HepG2 (cell line): ENCODE data around the gene TMC8. TPM values are rescaled to one million over a fixed set of nuclear protein-coding genes. Genes with fewer than 3 reads are reported as not detected.

Experiments
- CCAR2 ChIP-seq: fragments of 200-400 bp; formaldehyde crosslinking; optimal IDR thresholded peaks from 2 replicates; pipeline ENCODE3; 2018; ENCODE audit warnings: low read depth, mild to moderate bottlenecking, low read length, moderate library complexity
- CHCHD3 ChIP-seq: sonication (generic); formaldehyde crosslinking; IDR thresholded peaks from 2 replicates; pipeline ENCODE4 v1.8.0; 2022; ENCODE audit warnings: mild to moderate bottlenecking, missing genetic modification reagents, moderate library complexity
- CHD2 ChIP-seq: IDR thresholded peaks from 2 replicates; pipeline ENCODE4 v1.6.1; 2011; ENCODE audit warnings: low read depth, low read length, improper control_type of control experiment
- GABPA ChIP-seq, 2 experiments: IDR thresholded peaks; 2 replicates each; pipeline ENCODE4 v1.6.1; 2011 to 2016; ENCODE audit warnings: low read depth in 2 of 2, low read length in 1 of 2, missing biosample characterization in 1 of 2, missing genetic modification characterization in 1 of 2
- MEIS1 ChIP-seq: sonication (generic); formaldehyde crosslinking; IDR thresholded peaks from 2 replicates; pipeline ENCODE4 v1.9.0; 2021; ENCODE audit warnings: mild to moderate bottlenecking, missing genetic modification reagents, moderate library complexity, borderline replicate concordance
- MIXL1 ChIP-seq: IDR thresholded peaks from 2 replicates; pipeline ENCODE4 v1.6.1; 2016
- NR2F2 ChIP-seq: IDR thresholded peaks from 2 replicates; pipeline ENCODE4 v1.6.1; 2012; ENCODE audit warnings: low read depth, inconsistent platforms, borderline replicate concordance
- NR2F6 ChIP-seq, 2 experiments: IDR thresholded peaks; 2 replicates each; pipeline ENCODE4 v1.6.1; 2016; ENCODE audit warnings: antibody characterized with exemption in 1 of 2, mild to moderate bottlenecking in 1 of 2
- TIGD3 ChIP-seq: sonication (generic); formaldehyde crosslinking; IDR thresholded peaks from 2 replicates; pipeline ENCODE4 v1.5.1; 2020; ENCODE audit warnings: mild to moderate bottlenecking, missing genetic modification reagents, borderline replicate concordance
- USF2 ChIP-seq, 2 experiments: sonication (generic) in 1 of 2; formaldehyde crosslinking in 1 of 2; IDR thresholded peaks; 2 replicates each; pipeline versions ENCODE4 v1.5.1 to v1.6.1; 2011 to 2020; ENCODE audit warnings: borderline replicate concordance in 1 of 2, low read depth in 1 of 2, low read length in 1 of 2, mild to moderate bottlenecking in 1 of 2, missing genetic modification reagents in 1 of 2, moderate library complexity in 1 of 2
- ZBTB42 ChIP-seq: sonication (generic); formaldehyde crosslinking; IDR thresholded peaks from 2 replicates; pipeline ENCODE4 v1.5.0; 2020; ENCODE audit warnings: mild to moderate bottlenecking, missing genetic modification reagents
- ZFX ChIP-seq: sonication (generic); formaldehyde crosslinking; IDR thresholded peaks from 2 replicates; pipeline ENCODE4 v1.4.0; 2020; ENCODE audit warnings: mild to moderate bottlenecking, low read depth, missing genetic modification reagents, moderate library complexity
- ZMYM4 ChIP-seq: sonication (generic); formaldehyde crosslinking; IDR thresholded peaks from 2 replicates; pipeline ENCODE4 v1.8.1; 2023; ENCODE audit warnings: mild to moderate bottlenecking, missing genetic modification reagents
- ZNF337 ChIP-seq: sonication (generic); formaldehyde crosslinking; IDR thresholded peaks from 2 replicates; pipeline ENCODE4 v1.5.1; 2020; ENCODE audit warnings: missing genetic modification reagents, low read depth, mild to moderate bottlenecking, borderline replicate concordance
- ZNF558 ChIP-seq: sonication (generic); formaldehyde crosslinking; IDR thresholded peaks from 2 replicates; pipeline ENCODE4 v1.9.0; 2022; ENCODE audit warnings: mild to moderate bottlenecking, missing genetic modification reagents, borderline replicate concordance
- ZNF607 ChIP-seq: sonication (generic); formaldehyde crosslinking; IDR thresholded peaks from 2 replicates; pipeline ENCODE4 v1.5.1; 2020; ENCODE audit warnings: missing genetic modification reagents, mild to moderate bottlenecking, borderline replicate concordance
- ZNF644 ChIP-seq: IDR thresholded peaks from 2 replicates; pipeline ENCODE4 v1.6.1; 2016; ENCODE audit warnings: low read depth
- ZNF691 ChIP-seq: sonication (generic); formaldehyde crosslinking; IDR thresholded peaks from 2 replicates; pipeline ENCODE4 v1.4.0; 2020; ENCODE audit warnings: missing genetic modification reagents, low read depth, mild to moderate bottlenecking, borderline replicate concordance
- ZNF7 ChIP-seq: IDR thresholded peaks from 2 replicates; pipeline ENCODE4 v1.6.1; 2016; ENCODE audit warnings: missing biosample characterization, missing genetic modification reagents
- ZNF737 ChIP-seq: sonication (generic); formaldehyde crosslinking; IDR thresholded peaks from 2 replicates; pipeline ENCODE4 v1.5.0; 2020; ENCODE audit warnings: missing genetic modification reagents, mild to moderate bottlenecking, borderline replicate concordance
- ZNF747 ChIP-seq: sonication (generic); formaldehyde crosslinking; IDR thresholded peaks from 2 replicates; pipeline ENCODE4 v1.8.1; 2023; ENCODE audit warnings: missing genetic modification reagents, mild to moderate bottlenecking, borderline replicate concordance
- ZNF766 ChIP-seq: sonication (generic); formaldehyde crosslinking; IDR thresholded peaks from 2 replicates; pipeline ENCODE4 v1.5.0; 2020; ENCODE audit warnings: missing genetic modification reagents, borderline replicate concordance
- ZNF790 ChIP-seq: sonication (generic); formaldehyde crosslinking; IDR thresholded peaks from 2 replicates; pipeline ENCODE4 v1.8.0; 2022; ENCODE audit warnings: missing genetic modification reagents, mild to moderate bottlenecking, borderline replicate concordance
- ZNF878 ChIP-seq: sonication (generic); formaldehyde crosslinking; IDR thresholded peaks from 2 replicates; pipeline ENCODE4 v1.8.1; 2023; ENCODE audit warnings: mild to moderate bottlenecking, missing genetic modification reagents, moderate library complexity
- ZSCAN29 ChIP-seq: sonication (generic); formaldehyde crosslinking; conservative IDR thresholded peaks from 2 replicates; pipeline ENCODE4 v1.4.0; 2020; ENCODE audit warnings: mild to moderate bottlenecking, missing genetic modification reagents
- ZSCAN31 ChIP-seq: sonication (generic); formaldehyde crosslinking; IDR thresholded peaks from 2 replicates; pipeline ENCODE4 v1.5.0; 2020; ENCODE audit warnings: low read depth, mild to moderate bottlenecking, missing genetic modification reagents
- polyA plus RNA-seq, 8 experiments: library from polyadenylated mRNA; depleted of rRNA in 3 of 8; stranded (reverse) in 7 of 8; unstranded in 1 of 8; fragments of >200 nt; fragmentation: Illumina TruSeq in 4 of 8; extraction: Trizol in 4 of 8; gene quantifications; 2 replicates each; pipeline versions ENCODE4 v1.2.1 to v1.2.3, GENCODE V29; 2011 to 2016; ENCODE audit warnings: low read depth in 4 of 8, missing spikeins in 1 of 8, mixed read lengths in 1 of 8; ENCODE audit not compliant: insufficient read depth in 1 of 8
- total RNA-seq, 5 experiments: library from RNA; depleted of rRNA; stranded (reverse); fragments of >200 nt; fragmentation: Illumina TruSeq; extraction: Trizol; gene quantifications; 2 replicates each; pipeline ENCODE4 v1.2.3, GENCODE V29; 2016; ENCODE audit warnings: low read depth in 1 of 5

Gene TMC8
- total and polyA plus RNA-seq, 2 of the 13 experiments (the other 11 are each of a cell fraction or from before 2014, with no cell fraction given): 0.53 to 7.8 TPM

GRCh38 chr17:78168242-78168902, 37.8 kb downstream of the TMC8 start, which contains the start of gene SYNGR2 (continued):
- no peak for TF ChIP-seq ZNF644 (CRISPR knock-in tag)
- TF ChIP-seq ZNF558 (CRISPR knock-in tag): peak; percentile 89; the same call in 1 of the 2 replicates
- no peak; the same call in 1 of the 2 replicates for TF ChIP-seq MEIS1 (CRISPR knock-in tag)
- TF ChIP-seq ZFX (CRISPR knock-in tag): peak; percentile 93
- peak; percentile 93 for TF ChIP-seq CHD2
- no peak for TF ChIP-seq ZNF737 (CRISPR knock-in tag)
- no peak for TF ChIP-seq NR2F6 (IDR thresholded peaks at IDR 0.05)
- no peak for TF ChIP-seq NR2F6 (CRISPR knock-in tag; IDR thresholded peaks at IDR 0.05)
- TF ChIP-seq ZSCAN31 (CRISPR knock-in tag): no peak; the same call in 1 of the 2 replicates
- no peak for TF ChIP-seq TIGD3 (CRISPR knock-in tag)
- TF ChIP-seq ZNF790 (CRISPR knock-in tag): peak; percentile 69; the same call in 1 of the 2 replicates
- peak; percentile 64 for TF ChIP-seq ZNF607 (CRISPR knock-in tag)
- peak; percentile 22; the same call in 1 of the 2 replicates for TF ChIP-seq MIXL1 (CRISPR knock-in tag)
- 0 out of 2 replicates have a peak, but pooled peaks have one; percentile 27 for TF ChIP-seq ZSCAN29 (CRISPR knock-in tag)
- TF ChIP-seq ZNF766 (CRISPR knock-in tag): peak; percentile 72
- no peak for TF ChIP-seq USF2 (IDR thresholded peaks at IDR 0.05; ENCODE audit: low read depth, low read length)
- TF ChIP-seq USF2 (CRISPR knock-in tag; IDR thresholded peaks at IDR 0.05; ENCODE audit: borderline replicate concordance): no peak
- TF ChIP-seq ZNF691 (CRISPR knock-in tag): no peak
- no peak for TF ChIP-seq CHCHD3 (CRISPR knock-in tag)
- no peak; the same call in 1 of the 2 replicates for TF ChIP-seq NR2F2
- TF ChIP-seq ZNF337: no peak
- no peak for TF ChIP-seq ZNF7 (CRISPR knock-in tag)
- TF ChIP-seq ZNF878 (CRISPR knock-in tag): no peak
- TF ChIP-seq ZNF747 (CRISPR knock-in tag): no peak
- TF ChIP-seq ZBTB42: 0 out of 2 replicates have a peak, but pooled peaks have one; percentile 47
- TF ChIP-seq ZMYM4: 0 out of 2 replicates have a peak, but pooled peaks have one; percentile 57
- no peak for TF ChIP-seq CCAR2
- no peak for TF ChIP-seq GABPA (IDR thresholded peaks at IDR 0.05; ENCODE audit: low read depth, low read length)
- no peak for TF ChIP-seq GABPA (CRISPR knock-in tag; IDR thresholded peaks at IDR 0.05; ENCODE audit: low read depth)
